Pulmonary artery endothelial cell (primary cell): Measurements from ENCODE around the gene ZNF438. TPM values are rescaled to one million over a fixed set of nuclear protein-coding genes. Genes with fewer than 3 reads are reported as not detected.
A peak's percentile ranks its signal among the peaks of the same experiment; 100 is the strongest.

Experiments used
- DNase-seq: peaks from one replicate; pipeline ENCODE4 v3.0.0-alpha.2; 2011; ENCODE audit warnings: low read depth, low spot score
- total RNA-seq: library from RNA; depleted of rRNA; stranded (reverse); fragments of >200 nt; gene quantifications from 2 replicates; pipeline ENCODE4 v1.2.3, GENCODE V29; 2014

The ZNF438 gene
- total RNA-seq, 1 donor from 2014 or later = 4.8 TPM

GRCh38 chr10:30883751-30884150 lies 147.9 kb downstream of the ZNF438 start:
- no peak for DNase-seq

- peak; percentile 33 for DNase-seq
These were observed 148.5 kb downstream of the ZNF438 start for GRCh38 chr10:30883116-30883515.

DNA sequence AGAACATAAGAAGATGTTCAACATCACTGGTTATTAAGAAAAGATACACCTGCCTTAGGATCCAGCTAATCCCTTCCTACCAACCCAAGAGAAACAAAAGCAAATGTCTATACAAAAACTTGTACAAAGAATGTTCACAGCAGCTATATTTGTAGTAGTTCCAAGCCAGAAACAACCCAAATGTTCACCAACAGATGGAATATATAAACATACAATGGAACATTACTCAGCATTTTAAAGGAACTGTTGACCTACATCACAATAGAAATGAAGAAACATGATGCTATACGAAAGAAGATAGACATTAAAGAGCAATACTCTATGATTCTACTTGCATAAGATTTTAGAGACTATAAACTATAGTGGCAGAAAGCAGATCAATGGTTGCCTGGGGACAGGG lies 149.4 kb downstream of the ZNF438 start:
- DNase-seq = no peak

DNA sequence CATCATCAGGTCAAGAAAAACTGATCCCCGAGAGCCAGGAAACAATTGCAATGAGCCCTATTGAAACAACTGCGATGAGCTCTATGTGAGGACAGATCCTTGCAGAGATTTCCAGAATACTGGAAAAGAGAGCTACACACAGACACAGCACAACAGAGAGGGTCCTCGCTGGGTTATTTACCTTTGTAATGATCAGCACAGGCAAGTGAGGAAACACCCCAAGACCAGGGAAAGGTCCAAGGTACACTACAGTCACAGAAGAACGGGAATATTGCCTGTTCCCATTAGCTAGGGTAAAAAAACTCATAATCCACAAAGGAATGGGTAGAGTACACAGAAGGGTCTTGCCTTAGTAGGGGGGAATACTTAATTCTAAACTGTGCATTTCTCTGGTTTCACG lies 152.7 kb downstream of the ZNF438 start:
- no peak for DNase-seq

- DNase-seq = no peak
These were observed 154.6 kb downstream of the ZNF438 start for GRCh38 chr10:30877111-30877510.

- DNase-seq = no peak
These were observed 158.3 kb downstream of the ZNF438 start for GRCh38 chr10:30873411-30873810.

DNA sequence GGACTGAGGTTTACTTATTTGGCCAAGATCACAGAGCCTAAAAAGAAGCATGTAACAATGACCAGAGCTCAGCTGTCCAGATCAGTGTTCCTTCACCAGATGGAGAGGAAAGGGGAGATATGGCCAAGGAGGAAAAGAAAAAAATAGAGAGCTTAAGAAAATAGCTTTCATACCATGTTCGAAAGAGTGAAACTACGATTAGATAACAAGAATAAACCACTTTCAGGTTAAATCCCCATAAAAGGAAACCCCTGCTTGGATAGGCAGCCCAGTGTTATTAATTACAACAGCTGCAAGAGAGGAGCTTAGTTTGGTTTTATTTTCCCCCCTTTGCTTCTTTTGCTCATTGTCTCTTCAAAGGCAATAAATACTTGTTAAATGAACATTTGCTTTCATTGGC lies 160.8 kb downstream of the ZNF438 start:
- DNase-seq = no peak

- no peak for DNase-seq
These were observed 162.1 kb downstream of the ZNF438 start for GRCh38 chr10:30869566-30869965.

DNA sequence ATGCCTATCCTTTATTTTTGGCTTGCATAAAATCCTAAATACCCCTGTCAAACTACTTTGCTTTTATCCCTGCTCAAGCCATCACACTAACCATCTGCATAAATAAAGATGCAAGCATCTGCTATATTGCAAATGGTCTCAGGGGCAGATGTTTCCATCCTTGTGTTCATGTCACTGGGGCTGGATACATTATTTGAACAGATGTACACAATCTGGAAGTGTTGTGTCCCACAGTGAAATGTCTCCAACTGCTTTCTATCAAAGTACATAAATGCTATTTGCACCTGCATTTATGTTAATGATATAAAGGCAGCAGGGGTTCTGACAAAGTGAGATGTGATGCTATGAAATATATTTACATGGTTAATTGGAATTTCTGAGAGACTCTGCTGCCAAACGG lies 163.1 kb downstream of the ZNF438 start:
- DNase-seq = no peak

DNA sequence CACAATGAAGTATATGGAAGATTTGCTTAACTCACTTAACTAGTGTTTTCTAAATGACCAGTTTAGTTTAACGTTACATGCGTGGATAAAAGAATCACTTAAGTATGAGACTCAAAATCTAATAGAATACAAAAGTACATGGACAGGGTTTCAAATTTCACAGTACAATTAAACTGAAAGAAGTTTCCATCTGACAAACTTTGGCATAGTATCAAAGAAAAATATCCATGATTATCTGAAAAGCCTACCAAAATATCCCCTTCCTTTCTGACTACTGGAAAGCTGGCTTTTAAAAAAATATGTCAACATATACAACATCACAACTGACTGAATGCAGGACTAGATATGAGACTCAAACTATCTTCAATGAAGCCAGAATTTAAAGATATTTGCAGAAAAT lies 164.8 kb downstream of the ZNF438 start:
- DNase-seq = no peak

GRCh38 chr10:30865141-30865926 lies 166.3 kb downstream of the ZNF438 start:
- no peak for DNase-seq

- DNase-seq = no peak
These were observed 168.0 kb downstream of the ZNF438 start for GRCh38 chr10:30863516-30864210.

GRCh38 chr10:30862486-30862885 lies 169.2 kb downstream of the ZNF438 start:
- no peak for DNase-seq

GRCh38 chr10:30861976-30862375 lies 169.7 kb downstream of the ZNF438 start:
- DNase-seq = no peak

DNA sequence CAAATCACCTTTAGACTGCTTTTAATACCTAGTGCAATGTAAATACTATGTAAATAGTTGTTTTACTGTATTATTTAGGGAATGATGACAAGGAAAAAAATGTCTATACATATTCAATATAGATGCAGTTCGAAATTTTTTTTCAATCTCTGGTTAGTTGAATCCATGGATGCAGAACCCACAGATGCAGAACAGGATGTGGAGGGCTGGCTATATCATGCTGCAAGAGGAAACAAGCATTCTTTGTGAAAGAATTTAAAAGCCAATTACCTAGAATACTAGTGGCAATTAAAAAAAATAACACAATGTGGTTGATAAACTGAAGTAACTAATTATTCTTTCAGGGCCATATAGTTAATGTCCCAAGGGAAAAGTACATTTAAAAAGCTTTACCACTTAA lies 170.4 kb downstream of the ZNF438 start:
- no peak for DNase-seq

DNA sequence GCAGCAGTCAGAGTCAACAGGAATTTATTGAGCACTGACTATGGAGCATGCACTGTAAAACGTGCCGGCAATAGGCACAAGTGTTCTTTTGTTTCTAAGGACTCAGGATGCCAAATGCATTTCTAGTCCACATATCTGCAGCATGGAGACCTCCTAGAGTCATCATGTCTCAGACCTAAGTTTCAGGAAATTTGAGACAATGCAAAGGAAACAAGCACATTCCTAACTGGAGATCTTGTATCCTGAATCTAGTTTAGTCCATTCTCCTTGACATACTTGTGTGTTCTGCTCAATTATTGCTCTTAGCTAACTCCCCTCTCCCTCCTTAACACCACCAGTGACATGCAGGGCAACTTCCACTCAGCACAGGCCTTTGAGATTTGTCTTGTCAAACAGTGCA lies 173.2 kb downstream of the ZNF438 start:
- DNase-seq = peak; percentile 96

- DNase-seq = peak; percentile 26
These were observed 173.9 kb downstream of the ZNF438 start for GRCh38 chr10:30857803-30858202.

GRCh38 chr10:30855131-30855530 lies 176.5 kb downstream of the ZNF438 start:
- DNase-seq = no peak

DNA sequence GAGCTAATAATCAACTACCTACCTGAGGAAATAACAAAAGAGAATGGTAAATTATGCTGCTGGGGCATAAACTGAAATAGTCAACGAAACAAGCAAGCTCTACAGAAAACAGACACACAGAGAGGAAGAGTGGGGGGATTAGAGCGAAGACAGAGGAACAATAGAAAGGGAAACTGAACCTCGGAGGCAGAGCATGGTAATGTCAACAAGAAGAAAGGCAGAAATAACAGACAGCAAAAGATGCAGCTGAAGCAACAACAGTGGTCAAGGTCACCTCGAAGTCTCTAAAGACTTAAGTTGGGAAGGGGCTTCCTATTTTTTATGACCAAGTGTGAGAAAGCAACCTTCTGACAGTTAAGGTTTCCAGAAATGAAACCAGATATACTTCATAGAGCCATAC lies 177.0 kb downstream of the ZNF438 start:
- DNase-seq = no peak

GRCh38 chr10:30853066-30853465 lies 178.6 kb downstream of the ZNF438 start:
- DNase-seq = no peak

GRCh38 chr10:30850776-30851175 lies 180.9 kb downstream of the ZNF438 start:
- no peak for DNase-seq

DNA sequence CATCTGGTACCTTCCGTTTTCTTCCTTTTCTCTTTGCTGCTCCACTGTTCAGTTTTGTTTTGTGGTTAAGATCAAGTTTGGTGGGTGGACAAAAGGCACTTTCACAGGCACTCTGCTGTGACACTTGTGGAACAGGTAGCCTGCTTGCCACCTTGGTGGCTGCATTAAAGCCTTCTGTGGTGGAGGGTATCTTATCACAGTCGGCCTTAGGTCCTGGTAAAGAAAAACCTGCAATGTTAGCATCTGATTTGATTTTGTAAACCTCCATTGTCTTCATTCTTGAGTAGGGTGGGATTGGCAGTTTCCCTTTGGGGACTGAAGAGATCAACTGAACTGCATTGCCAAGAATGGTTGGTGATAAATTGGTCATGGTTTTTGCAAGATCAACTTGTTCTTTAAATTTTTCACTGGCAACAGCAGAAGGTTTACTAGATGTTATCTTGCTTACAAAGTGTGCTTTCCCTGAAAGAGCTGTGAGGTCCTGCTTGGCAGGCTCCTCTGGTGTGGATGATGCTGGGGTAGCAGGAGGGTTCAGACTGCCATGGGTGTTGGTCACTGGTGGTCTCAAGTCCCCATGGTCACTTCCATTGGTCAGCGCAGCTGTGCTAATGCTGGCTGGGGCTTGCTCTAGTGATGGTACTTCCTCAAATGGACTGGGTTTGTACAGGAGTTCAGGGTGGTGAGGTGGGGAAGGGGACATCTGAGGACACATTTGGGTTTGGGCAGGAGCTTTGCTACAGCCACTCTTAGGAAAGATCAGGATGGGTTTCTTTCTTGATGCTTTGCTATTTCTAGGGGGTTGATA lies 182.2 kb downstream of the ZNF438 start:
- DNase-seq = no peak
